SK-N-SH treated with all-trans-retinoic acid at 6 μM for 48 hours (cell line): ENCODE data around the gene RASL11B.

ENCODE experiments used
- ARNTL ChIP-seq: fragments of 450-650 bp; formaldehyde crosslinking; IDR thresholded peaks from 2 replicates; pipeline ENCODE4 v1.5.0; 2020; ENCODE audit warnings: low read depth, mild to moderate bottlenecking, moderate library complexity, borderline replicate concordance
- BACH2 ChIP-seq: fragments of 250-450 bp; sonication (Bioruptor Pico); IDR thresholded peaks from 2 replicates; pipeline ENCODE4 v1.9.0; 2021; ENCODE audit warnings: mild to moderate bottlenecking, borderline replicate concordance
- GLIS3 ChIP-seq: fragments of 250-450 bp; sonication (Bioruptor Pico); IDR thresholded peaks from 2 replicates; pipeline ENCODE4 v1.5.0; 2020; ENCODE audit warnings: mild to moderate bottlenecking, moderate library complexity
- ISL1 ChIP-seq: fragments of 250-450 bp; sonication (Bioruptor Pico); IDR thresholded peaks from 2 replicates; pipeline ENCODE4 v2.1.2; 2022; ENCODE audit warnings: mild to moderate bottlenecking, moderate library complexity
- PPARA ChIP-seq: fragments of 250-450 bp; sonication (Bioruptor Pico); IDR thresholded peaks from 2 replicates; pipeline ENCODE4 v1.5.0; 2020; ENCODE audit warnings: mild to moderate bottlenecking, borderline replicate concordance
- RARB ChIP-seq: fragments of 250-450 bp; sonication (Bioruptor Pico); IDR thresholded peaks from 2 replicates; pipeline ENCODE4 v1.8.0; 2021; ENCODE audit warnings: mild to moderate bottlenecking, moderate library complexity
- TCF4 ChIP-seq: fragments of 250-450 bp; sonication (Bioruptor Pico); IDR thresholded peaks from 2 replicates; pipeline ENCODE4 v1.8.0; 2021; ENCODE audit warnings: mild to moderate bottlenecking, moderate library complexity, borderline replicate concordance
- ZNF565 ChIP-seq: fragments of 450-650 bp; formaldehyde crosslinking; conservative IDR thresholded peaks from 2 replicates; pipeline ENCODE4 v1.5.0; 2020; ENCODE audit warnings: low read depth, mild to moderate bottlenecking, moderate library complexity
- TF ChIP-seq, protein P1 (sequence below): fragments of 250-450 bp; sonication (Bioruptor Pico); IDR thresholded peaks from 2 replicates; pipeline ENCODE4 v1.8.0; 2021; ENCODE audit warnings: low read depth, mild to moderate bottlenecking, moderate library complexity, borderline replicate concordance
- TF ChIP-seq, protein P2 (sequence below): fragments of 250-450 bp; sonication (Bioruptor Pico); IDR thresholded peaks from 2 replicates; pipeline ENCODE4 v1.5.1; 2020; ENCODE audit warnings: low read depth, mild to moderate bottlenecking, moderate library complexity
- TF ChIP-seq, protein P3 (sequence below): fragments of 250-450 bp; sonication (Bioruptor Pico); IDR thresholded peaks from 2 replicates; pipeline ENCODE4 v1.8.0; 2020; ENCODE audit warnings: mild to moderate bottlenecking, moderate library complexity, borderline replicate concordance
- TF ChIP-seq, protein P4 (sequence below): fragments of 250-450 bp; sonication (Bioruptor Pico); IDR thresholded peaks from 2 replicates; pipeline ENCODE4 v1.5.1; 2021; ENCODE audit warnings: mild to moderate bottlenecking, moderate library complexity

DNA sequence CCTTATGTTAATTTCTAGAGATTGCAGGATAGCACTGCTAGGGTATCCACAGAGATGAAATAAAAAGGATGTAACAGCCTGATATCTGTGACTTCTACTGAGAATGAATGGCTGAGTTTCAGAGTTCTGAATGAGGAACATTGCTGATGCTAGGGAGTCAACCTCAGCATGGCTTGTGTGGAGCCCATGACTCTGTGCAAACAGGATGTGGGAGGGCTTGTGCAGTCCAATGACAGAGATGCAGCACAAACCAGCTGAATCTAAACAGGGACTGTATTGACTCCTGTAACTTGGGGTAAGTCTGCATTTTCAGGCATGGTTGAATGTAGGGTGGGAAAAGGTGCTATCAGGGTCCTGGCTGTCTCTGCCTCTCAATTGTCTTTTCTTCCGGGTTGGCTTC lies 5.3 kb upstream of the RASL11B start:
- TF ChIP-seq, protein P1, sequence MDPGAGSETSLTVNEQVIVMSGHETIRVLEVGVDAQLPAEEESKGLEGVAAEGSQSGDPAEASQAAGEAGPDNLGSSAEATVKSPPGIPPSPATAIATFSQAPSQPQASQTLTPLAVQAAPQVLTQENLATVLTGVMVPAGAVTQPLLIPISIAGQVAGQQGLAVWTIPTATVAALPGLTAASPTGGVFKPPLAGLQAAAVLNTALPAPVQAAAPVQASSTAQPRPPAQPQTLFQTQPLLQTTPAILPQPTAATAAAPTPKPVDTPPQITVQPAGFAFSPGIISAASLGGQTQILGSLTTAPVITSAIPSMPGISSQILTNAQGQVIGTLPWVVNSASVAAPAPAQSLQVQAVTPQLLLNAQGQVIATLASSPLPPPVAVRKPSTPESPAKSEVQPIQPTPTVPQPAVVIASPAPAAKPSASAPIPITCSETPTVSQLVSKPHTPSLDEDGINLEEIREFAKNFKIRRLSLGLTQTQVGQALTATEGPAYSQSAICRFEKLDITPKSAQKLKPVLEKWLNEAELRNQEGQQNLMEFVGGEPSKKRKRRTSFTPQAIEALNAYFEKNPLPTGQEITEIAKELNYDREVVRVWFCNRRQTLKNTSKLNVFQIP (CRISPR knock-in tag), result no peak
- TF ChIP-seq, protein P2, sequence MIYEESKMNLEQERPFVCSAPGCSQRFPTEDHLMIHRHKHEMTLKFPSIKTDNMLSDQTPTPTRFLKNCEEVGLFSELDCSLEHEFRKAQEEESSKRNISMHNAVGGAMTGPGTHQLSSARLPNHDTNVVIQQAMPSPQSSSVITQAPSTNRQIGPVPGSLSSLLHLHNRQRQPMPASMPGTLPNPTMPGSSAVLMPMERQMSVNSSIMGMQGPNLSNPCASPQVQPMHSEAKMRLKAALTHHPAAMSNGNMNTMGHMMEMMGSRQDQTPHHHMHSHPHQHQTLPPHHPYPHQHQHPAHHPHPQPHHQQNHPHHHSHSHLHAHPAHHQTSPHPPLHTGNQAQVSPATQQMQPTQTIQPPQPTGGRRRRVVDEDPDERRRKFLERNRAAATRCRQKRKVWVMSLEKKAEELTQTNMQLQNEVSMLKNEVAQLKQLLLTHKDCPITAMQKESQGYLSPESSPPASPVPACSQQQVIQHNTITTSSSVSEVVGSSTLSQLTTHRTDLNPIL (CRISPR knock-in tag), result no peak
- no peak for TF ChIP-seq GLIS3
- TF ChIP-seq, protein P3, sequence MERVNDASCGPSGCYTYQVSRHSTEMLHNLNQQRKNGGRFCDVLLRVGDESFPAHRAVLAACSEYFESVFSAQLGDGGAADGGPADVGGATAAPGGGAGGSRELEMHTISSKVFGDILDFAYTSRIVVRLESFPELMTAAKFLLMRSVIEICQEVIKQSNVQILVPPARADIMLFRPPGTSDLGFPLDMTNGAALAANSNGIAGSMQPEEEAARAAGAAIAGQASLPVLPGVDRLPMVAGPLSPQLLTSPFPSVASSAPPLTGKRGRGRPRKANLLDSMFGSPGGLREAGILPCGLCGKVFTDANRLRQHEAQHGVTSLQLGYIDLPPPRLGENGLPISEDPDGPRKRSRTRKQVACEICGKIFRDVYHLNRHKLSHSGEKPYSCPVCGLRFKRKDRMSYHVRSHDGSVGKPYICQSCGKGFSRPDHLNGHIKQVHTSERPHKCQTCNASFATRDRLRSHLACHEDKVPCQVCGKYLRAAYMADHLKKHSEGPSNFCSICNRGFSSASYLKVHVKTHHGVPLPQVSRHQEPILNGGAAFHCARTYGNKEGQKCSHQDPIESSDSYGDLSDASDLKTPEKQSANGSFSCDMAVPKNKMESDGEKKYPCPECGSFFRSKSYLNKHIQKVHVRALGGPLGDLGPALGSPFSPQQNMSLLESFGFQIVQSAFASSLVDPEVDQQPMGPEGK (CRISPR knock-in tag), result no peak
- TF ChIP-seq ZNF565 (CRISPR knock-in tag), result no peak
- no peak for TF ChIP-seq BACH2
- TF ChIP-seq, protein P4, sequence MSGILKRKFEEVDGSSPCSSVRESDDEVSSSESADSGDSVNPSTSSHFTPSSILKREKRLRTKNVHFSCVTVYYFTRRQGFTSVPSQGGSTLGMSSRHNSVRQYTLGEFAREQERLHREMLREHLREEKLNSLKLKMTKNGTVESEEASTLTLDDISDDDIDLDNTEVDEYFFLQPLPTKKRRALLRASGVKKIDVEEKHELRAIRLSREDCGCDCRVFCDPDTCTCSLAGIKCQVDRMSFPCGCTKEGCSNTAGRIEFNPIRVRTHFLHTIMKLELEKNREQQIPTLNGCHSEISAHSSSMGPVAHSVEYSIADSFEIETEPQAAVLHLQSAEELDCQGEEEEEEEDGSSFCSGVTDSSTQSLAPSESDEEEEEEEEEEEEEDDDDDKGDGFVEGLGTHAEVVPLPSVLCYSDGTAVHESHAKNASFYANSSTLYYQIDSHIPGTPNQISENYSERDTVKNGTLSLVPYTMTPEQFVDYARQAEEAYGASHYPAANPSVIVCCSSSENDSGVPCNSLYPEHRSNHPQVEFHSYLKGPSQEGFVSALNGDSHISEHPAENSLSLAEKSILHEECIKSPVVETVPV (CRISPR knock-in tag), result no peak
- TF ChIP-seq ISL1 (CRISPR knock-in tag), result no peak
- TF ChIP-seq TCF4 (CRISPR knock-in tag), result no peak
- no peak for TF ChIP-seq PPARA (CRISPR knock-in tag)
- TF ChIP-seq RARB (CRISPR knock-in tag), result no peak
- no peak for TF ChIP-seq ARNTL (CRISPR knock-in tag)
